HG03432 (cell line): ENCODE results near the gene SGSM1.

Experiments used
- ATAC-seq: cut with Tn5 transposase; IDR thresholded peaks from one replicate; pipeline ENCODE4 v1.9.1; 2021; ENCODE audit warnings: mild to moderate bottlenecking, moderate library complexity; ENCODE audit not compliant: unreplicated experiment

SGSM1 gene, protein sequence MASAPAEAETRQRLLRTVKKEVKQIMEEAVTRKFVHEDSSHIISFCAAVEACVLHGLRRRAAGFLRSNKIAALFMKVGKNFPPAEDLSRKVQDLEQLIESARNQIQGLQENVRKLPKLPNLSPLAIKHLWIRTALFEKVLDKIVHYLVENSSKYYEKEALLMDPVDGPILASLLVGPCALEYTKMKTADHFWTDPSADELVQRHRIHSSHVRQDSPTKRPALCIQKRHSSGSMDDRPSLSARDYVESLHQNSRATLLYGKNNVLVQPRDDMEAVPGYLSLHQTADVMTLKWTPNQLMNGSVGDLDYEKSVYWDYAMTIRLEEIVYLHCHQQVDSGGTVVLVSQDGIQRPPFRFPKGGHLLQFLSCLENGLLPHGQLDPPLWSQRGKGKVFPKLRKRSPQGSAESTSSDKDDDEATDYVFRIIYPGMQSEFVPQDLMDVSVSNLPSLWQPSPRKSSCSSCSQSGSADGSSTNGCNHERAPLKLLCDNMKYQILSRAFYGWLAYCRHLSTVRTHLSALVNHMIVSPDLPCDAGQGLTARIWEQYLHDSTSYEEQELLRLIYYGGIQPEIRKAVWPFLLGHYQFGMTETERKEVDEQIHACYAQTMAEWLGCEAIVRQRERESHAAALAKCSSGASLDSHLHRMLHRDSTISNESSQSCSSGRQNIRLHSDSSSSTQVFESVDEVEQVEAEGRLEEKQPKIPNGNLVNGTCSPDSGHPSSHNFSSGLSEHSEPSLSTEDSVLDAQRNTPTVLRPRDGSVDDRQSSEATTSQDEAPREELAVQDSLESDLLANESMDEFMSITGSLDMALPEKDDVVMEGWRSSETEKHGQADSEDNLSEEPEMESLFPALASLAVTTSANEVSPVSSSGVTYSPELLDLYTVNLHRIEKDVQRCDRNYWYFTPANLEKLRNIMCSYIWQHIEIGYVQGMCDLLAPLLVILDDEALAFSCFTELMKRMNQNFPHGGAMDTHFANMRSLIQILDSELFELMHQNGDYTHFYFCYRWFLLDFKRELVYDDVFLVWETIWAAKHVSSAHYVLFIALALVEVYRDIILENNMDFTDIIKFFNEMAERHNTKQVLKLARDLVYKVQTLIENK

DNA sequence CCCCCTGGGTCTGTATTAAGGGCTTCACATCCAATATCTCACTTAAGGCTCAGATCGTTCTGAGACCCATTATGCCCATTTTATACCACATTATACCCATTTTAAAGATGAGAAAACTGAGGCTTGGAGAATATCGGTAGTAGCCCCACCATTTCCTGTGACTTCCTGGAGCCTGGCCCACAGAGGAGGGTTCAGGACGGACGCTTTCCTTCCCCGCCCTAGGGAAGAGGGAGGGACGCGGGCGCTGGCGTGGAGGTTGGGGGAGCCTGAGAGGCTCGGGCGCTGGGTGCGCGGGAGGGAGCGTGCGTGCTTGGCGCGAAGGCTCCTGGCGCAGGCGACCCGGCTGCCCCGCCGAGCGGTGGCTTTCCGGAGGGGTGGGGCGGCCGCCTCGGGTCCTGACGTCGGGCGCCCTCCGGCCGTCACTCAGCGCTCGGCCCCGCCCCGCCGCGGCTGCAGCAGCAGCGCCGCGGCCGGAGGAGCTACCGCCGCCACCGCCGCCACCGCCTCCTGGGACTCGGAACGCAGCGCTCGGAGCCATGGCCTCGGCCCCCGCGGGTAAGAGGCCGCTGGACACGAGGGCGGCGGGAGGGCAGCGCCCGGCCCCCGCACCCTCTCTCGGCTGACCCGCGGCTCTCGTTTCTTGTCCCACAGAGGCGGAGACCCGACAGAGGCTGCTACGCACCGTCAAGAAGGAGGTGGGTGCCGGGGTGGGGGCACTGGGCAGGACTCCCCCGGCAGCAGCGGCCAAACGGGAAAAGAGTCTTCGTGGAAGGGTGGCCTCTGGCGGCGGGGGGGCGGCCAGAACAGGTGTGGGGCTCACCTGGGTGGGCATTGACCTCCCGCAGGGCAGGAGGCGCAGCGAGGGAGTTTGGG is at the start of gene SGSM1:
SGSM1 (plus strand) TSS at position 422 of the 873 bp plus-strand sequence; CDS start at position 537, 115 bp downstream.
- ATAC-seq, result peak; percentile 68

DNA sequence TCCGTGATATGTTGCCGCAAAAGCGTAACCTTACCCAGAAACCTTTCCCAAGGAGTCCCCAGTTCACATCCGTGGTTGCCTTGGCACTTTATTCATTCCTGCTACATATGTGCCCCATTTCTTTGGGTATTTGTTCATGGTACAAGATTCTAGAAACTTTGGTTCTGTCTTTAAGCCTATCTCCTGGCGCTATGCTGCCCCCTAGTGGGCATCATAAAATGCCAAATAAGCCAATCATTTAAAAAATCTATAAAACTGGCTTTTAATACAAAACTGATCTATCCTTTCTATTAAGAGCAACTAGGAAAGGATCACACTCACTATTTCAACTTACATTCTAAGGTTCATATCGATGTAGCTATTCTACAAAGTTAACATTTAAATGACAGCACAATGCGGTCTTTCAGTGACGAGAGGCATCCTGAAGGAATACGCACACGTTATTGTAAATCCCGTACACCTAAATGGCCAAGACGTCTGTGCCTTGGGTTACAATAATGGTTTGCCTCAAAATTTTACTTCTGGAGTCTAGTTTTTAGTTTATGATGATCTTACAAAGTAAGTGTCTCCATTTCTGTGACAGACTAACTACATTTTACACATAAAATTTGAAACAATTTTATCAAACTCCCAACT is 47.7 kb upstream of the SGSM1 start:
- ATAC-seq, result no peak

DNA sequence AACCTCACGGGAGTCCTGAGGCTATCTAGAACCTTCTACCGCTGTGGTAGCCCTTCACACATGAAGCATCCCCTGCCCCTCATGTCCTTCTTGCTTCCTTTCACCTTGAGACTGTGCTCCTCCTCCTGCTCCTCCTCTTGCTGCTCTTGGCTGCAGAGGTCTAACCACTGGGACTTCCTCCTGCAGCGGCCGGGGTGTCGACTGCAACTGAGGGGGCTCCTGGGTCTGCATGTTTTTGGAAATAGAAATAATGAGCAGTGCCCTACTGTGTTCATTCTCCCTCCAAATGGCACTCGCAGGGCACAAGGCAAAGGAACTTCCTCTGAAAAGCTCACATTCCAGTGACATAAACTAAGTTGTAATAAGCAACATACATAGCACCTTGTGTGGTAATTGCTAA is 46.2 kb upstream of the SGSM1 start:
- ATAC-seq, result no peak

DNA sequence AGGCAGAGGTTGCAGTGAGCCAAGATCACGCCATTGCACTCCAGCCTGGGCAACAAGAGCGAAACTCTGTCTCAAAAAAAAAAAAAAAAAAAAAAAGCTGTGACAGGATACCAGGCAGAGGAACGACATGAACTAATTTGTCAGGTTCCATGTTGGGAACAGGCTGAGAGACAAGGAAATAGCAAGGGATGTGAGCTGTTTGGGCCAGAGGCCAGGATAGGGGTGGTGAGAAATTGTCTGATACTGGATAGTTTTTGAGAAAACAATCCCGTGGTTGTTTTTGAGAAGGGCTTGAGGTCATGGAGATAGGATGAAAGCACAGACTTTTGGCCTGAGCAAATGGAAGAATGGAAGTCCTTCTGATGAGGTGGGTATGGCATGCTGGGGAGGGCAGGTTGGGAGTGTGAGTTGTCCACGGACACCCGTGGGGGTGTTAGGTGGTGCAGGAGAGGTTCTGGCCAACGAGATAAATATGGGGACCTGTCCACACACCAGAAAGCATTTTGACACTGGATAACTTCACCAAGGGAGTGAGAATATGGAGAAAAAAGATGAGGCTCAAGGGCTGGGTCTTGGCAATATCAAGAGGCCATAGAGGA is 45.2 kb upstream of the SGSM1 start:
- ATAC-seq, result no peak

DNA sequence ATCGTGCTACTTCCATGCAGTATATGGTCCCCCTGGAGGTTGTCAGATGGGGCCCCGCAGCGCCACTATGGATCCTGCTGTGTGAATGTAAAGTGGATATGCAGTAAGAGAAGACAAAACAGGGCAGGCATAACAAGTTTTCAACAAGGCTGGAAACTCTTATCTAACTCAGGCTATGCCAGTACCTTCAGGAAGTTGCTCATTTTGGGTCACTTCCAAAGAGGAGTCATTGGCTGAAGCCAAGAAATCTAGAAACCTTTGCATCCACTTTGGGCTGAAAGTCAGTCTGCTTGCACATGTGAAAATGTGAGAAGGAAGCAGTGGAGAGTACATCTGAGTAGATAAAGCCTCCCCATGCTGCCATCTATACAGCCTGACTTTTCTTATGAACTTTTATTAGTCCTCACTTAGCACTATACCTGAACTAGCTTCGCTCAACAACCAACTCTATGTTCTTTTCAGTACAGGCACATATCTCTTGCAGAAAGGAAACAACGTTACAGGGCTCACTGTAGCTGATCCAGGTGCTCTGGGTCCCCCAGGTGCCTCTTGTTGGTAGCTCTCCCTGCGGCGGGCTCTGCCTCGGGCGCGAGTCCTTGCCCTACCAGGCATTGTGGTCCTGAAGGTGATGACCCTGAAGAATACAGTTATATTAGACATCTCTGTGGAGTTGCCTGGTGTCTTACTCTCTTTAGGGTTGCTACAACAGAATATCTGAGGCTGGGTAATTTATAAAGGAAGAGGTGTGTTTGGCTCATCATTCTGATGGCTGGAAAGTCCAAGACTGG is 43.9 kb upstream of the SGSM1 start:
- ATAC-seq, result no peak

DNA sequence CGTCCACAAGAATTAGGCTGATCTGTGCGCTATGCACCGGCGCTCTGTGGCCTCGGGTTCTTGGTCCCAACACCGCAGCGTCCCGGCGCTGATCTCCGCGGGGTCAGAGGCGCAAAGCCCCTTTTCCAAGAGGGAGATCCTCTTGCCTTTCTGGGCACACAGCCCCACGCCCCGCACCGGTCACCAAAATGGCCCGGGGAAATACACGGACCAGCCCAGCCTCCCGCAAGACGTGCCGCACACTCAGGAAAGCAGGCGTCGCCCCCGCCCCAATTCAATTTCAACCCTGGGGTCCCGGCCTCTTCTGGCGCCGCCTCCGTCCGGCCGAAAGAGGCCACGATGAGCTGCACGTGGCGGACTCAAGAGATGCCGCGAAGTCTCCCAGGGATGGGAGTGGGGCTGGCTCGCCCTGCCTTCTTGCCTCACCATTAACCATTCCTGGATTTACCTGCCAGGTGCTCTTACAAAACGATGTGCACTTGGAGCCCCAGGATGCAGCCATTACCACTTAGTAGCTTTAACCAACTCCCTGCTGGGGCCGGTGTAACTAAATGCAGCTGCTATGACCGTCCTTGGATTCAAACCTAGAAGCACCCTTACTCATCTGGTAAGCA is 42.0 kb upstream of the SGSM1 start:
- no peak for ATAC-seq

DNA sequence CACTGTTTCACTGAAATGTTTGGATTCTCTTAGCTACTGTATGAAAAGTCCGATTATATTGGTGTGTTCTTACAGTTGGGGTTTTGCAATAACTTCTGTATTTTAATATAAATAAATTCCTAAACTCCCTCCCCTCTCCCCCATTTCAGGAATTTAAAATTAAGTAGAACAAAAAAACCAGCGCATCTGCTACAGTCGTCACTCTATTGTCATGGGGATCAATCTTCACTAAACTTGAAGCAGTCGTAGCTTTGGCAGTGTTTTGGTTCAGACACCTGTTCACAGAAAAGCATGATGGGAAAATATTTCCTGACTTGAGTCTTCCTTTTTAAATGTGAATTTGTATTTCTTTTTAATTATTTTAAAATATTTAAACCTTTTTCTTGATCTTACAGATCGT is 40.8 kb upstream of the SGSM1 start:
- ATAC-seq, result no peak

DNA sequence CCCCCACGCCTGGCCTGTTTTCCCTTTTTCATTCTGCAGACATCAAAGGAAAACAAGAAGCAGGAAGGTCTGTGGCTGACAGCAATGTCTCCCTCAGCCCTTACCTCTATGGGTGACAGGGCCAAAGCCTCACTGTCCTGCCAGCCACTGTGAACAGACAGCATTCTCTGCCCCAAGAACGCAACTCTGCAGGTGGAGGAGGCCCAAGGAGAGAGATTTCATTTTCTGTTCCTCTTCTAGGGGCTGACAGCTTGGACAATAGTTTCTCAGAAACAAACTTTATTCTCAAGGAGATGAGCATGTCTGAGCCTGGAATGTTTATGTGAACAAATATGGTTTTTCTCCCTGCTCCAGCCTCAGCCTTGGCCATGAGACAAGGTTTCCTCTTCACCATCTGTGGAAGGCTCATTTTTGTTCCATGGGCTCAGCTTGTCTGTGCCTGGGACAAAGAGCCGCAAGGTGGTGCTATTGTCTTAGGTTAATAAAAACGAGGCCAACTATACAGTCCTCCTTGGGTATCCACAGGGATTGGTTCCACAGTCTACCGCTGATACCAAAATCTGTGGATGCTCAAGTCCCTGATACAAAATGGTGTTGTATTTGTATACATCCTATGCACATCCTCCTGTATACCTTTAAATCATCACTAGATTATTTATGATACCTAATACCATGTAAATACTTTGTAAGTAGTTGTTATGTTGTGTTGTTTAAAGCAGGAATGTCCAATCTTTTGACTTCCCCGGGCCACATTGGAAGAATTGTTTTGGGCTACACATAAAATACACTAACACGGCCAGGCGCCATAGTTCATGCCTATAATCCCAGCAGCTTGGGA is 37.3 kb upstream of the SGSM1 start:
- ATAC-seq, result no peak

DNA sequence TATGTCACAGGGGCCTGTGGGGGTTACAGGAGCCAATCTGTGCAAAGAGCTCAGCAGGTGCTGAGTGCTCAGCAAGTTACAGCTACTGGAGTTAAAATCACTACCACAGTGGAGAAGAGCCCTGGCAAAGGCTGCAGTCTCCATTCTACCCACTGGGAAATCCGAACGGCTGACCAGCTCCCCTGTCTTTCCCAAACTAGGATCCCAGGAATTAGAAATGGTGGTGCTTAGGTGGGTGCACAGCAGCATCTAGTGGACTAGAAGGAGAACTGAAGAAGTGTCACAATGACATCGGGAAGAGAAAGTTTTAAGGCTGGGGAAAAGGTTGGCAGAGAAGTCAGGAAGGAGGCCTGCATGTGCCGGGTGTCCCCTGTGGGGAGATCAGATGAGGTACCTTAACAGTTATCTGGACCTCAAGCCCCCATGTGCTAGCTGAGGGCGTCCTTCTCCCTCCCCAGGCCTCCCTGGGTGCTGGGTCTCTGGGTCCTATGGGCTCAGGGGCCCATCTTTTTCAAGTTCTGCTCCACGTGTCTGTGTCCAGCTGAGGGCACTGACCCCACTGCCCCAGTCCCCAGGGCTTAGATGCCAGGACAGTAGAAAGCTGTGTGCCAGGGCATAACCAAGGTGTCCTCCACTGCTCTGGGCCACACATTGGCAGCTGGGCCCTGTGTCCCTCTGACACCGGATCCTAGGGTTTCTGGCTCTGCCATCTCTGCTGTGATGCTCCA is 33.4 kb upstream of the SGSM1 start:
- no peak for ATAC-seq

DNA sequence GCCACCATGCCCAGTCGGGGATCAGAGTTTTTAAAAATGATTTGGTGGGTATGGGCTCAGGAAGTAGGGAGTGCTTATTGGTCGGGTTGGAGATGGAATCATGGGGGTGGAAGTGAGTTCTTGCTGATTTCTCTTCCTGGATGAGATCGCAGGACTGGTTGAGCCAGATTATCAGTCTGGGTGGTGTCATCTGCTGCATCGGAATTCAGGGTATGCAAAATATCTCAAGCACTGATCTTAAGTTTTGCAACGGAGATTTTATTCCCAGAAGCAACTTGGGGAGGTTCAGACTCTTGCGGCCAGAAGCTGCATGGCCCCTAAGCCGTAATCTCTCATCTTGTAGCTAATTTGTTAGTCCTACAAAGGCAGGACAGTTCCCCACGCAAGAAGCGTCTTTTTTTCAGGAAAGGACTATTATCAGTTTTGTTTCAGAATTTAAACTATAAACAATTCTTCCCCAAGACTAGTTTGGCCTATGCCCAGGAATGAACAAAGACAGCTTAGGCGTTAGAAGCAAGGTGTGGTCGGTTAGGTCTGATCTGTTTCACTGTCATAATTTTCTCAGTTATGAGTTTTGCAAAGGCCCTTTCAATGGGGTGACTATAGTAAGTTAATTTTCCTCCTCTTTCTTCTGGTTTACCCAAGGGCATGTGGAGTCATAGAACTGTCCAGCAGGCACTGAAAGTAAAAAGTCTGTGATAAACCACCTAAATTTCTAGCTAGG is 30.1 kb upstream of the SGSM1 start:
- ATAC-seq, result no peak

DNA sequence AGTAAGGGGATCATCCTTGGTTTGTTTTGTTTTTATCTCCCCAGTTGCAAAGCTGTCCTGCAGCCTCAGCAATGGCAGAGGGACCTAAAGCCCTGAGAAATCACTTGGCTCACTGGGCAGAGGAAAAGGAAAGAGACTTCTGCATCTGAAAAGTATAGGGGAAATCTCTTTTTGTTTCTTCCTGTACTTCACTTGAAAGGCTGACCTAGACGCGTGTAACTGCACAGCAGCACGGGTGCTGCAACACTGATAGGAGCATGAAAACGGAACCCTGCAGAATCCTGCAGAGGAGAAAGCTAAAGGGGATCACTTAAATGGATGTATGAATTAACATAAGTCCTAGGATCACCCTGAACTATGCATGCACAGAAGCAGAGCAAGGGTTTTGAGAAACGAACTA is 29.5 kb upstream of the SGSM1 start:
- no peak for ATAC-seq

DNA sequence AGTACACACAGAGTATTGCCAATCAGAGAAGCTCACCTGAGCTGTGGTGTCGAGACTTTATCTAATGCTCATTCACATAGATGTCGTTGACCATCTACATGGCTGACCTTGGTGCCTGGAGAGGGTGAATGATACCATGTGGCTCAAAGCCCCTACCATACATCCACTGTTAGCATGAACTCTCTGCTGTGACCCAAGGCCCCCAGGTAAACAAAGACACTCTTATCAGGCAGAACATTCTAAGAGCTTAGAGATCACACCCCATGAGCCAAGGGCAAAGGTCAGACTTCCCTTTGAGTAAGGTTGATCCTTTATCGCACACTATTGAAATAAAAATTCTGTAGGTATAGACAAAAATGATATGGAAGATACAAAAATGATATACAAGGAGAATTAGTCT is 16.5 kb upstream of the SGSM1 start:
- no peak for ATAC-seq

DNA sequence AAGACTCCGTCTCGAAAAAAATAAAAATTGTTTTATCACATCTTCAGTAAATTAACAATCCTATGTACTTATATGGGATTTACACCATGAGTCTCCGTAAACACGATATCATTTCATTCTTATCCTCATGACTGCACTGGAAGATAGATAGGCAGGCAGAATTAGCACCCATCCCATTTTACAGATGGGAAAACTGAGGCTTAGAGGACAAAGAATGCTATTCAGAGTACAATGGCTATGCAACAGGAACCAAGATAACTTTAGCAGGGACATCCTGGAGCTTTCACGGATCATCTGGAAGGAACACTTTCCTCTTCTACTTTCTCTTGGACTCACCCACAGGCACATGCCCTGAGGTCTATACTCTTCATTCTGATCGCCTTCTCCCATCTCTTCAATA is 14.6 kb upstream of the SGSM1 start:
- ATAC-seq, result no peak

DNA sequence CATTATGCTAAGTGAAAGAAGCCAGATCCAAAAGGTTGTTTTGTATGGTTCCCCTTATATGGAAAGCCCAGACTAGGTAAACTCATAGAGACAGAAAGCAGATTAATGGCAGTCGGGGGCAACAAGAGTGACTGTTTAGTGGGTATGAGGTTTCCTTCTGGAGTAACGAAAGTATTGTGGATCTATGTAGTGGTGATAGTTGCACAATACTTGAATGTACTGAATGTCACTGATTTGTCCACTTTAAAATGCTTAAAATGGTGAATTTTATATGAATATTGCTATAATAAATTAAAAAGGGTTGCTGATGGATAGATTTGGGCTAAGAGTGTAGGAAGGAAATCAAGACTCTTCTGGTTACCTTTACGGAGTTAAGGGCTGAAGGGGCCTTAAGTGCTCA is 10.0 kb upstream of the SGSM1 start:
- no peak for ATAC-seq

DNA sequence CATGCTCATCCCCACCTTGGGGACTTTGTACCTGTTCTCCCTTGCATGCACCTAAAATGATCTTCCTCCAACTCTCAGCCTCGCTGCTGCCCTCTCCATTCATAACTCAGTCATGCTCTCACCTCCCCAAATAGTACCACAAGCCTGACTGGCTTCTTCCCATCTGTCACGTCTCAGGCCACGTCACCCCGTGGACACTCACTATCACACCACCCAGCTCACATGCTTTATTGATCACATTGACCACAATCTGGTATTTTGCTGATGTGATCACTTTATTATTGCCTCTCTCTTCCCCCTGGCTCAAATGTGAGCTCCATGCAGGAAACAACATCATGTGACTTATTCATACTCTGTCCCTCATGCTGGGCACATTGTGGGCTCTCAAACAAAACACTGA is 9.2 kb upstream of the SGSM1 start:
- no peak for ATAC-seq

DNA sequence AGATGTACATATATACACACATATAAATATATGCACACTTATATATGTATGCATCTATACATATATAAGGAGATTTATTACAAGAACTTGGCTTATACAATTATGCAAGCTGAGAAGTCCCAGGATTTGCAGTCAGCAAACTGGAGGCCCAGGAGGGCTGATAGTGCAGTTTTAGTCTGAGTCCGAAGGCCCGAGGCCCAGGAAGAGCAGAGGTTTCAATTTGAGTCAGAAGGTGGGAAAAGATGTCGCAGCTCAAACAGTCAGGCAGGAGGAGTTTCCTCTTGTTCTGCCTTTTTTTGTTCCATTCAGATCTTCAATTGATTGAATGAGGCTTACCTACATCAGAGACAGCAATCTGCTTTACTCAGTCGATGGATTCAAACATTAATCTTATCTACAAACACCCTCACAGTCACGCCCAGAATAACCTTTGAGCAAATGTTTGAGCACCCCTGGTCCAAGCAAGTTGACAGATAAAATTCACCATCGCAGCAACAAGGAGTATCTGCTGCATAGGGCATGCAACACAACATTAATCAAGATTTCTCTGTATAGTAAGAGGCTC is 4.0 kb upstream of the SGSM1 start:
- no peak for ATAC-seq
